ENCODE data around the gene DEAF1. TPM values are rescaled to one million over a fixed set of nuclear protein-coding genes. Genes with fewer than 3 reads are reported as not detected.

DEAF1 gene
- total RNA-seq, 1 experiment from 2014 or later = 50.6 TPM

DNA sequence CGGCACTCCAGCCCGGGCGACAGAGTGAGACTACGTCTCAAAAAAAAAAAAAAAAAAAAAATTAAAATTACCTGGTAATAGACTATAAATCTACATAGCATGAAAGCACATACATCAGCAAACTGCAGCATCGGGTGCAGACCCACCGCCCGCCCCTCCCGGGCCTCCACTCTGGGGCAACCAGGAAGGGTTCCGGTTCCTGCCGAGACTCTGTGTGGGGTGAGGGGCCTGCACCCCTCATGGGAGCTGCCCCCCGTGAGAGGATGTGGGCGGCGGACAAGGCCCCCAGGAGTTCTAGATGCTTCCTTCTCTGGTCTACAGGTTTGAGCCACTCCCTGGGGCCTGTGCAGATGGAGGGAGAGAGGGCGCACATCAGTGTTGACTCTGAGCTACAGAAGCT, 48.8 kb downstream of the DEAF1 start:
- Mint-ChIP-seq H3K27me3 (ENCODE audit: insufficient read depth, unreplicated experiment) (no peaks in the 10 kb centered on the region), H3K4me1 (ENCODE audit: low read depth, unreplicated experiment) (no peaks in the 10 kb centered on the region), H3K36me3 (ENCODE audit: insufficient read depth, unreplicated experiment) (peaks cover 67% of the 10 kb centered on the region), H3K4me3 (ENCODE audit: unreplicated experiment) (no peak overlapping the region), H3K27ac (ENCODE audit: unreplicated experiment) (no peak overlapping the region), H3K9me3 (ENCODE audit: unreplicated experiment) (no peaks in the 10 kb centered on the region)
- Histone ChIP-seq H3K4me1 (no peaks in the 10 kb centered on the region), H3K9me3 (no peaks in the 10 kb centered on the region), H3K4me3 (ENCODE audit: low read depth, low read length) (no peak overlapping the region), H3K36me3 (ENCODE audit: control insufficient read depth, insufficient read depth, low read length) (no peaks in the 10 kb centered on the region; the same call in 1 of the 2 replicates), H3K27me3 (replicated peaks; ENCODE audit: control insufficient read depth, insufficient read depth, low read length) (no peaks in the 10 kb centered on the region)
- DNase-seq = no peak
- ChIA-PET CTCF (interaction anchor here (0.6 kb wide), 2 partner anchors 83 to 1463 kb away, joined by 3 to 4 read pairs; no protein-coding TSS in a partner anchor), POLR2A (no interaction called here)
- no TSS peak for BruUV-seq (replicated peaks)
- TF ChIP-seq, protein P1, sequence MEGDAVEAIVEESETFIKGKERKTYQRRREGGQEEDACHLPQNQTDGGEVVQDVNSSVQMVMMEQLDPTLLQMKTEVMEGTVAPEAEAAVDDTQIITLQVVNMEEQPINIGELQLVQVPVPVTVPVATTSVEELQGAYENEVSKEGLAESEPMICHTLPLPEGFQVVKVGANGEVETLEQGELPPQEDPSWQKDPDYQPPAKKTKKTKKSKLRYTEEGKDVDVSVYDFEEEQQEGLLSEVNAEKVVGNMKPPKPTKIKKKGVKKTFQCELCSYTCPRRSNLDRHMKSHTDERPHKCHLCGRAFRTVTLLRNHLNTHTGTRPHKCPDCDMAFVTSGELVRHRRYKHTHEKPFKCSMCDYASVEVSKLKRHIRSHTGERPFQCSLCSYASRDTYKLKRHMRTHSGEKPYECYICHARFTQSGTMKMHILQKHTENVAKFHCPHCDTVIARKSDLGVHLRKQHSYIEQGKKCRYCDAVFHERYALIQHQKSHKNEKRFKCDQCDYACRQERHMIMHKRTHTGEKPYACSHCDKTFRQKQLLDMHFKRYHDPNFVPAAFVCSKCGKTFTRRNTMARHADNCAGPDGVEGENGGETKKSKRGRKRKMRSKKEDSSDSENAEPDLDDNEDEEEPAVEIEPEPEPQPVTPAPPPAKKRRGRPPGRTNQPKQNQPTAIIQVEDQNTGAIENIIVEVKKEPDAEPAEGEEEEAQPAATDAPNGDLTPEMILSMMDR (IDR thresholded peaks at IDR 0.05; ENCODE audit: insufficient read depth in 1 of 2, low read depth in 1 of 2, low read length in 1 of 2, severe bottlenecking in 1 of 2, unreplicated experiment in 1 of 2) = no peak
- intact Hi-C loops (cut with micrococcal nuclease; ENCODE audit: unreplicated experiment) = no loop called here

DNA sequence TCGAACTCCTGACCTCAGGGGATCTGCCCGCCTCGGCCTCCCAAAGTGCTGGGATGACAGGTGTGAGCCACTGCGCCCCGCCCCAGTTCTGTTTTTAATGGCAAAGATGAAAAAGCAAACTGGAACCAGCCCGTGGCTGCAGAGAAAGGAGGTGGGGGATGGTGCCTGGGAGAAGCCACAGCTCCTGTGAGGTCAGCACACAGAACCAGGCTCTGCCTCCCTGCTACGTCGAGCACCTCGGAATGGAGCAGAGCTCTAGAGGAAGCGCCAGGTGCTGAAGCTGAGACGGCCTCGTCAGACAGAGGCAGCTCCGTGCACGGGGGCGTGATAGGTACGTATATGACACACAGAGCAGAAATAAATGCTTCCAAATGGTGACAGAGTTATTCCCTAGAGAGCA, 49.5 kb downstream of the DEAF1 start:
- peaks cover 70% of the 10 kb centered on the region for H3K36me3 Mint-ChIP-seq (ENCODE audit: insufficient read depth, unreplicated experiment)
- DNase-seq = no peak
- no peaks in the 10 kb centered on the region for H3K4me1 Mint-ChIP-seq (ENCODE audit: low read depth, unreplicated experiment)
- no peaks in the 10 kb centered on the region; the same call in 1 of the 2 replicates for H3K36me3 ChIP-seq (ENCODE audit: control insufficient read depth, insufficient read depth, low read length)
- H3K4me3 ChIP-seq (ENCODE audit: low read depth, low read length) = no peak overlapping the region
- H3K4me3 Mint-ChIP-seq (ENCODE audit: unreplicated experiment) = no peak overlapping the region
- TF ChIP-seq, protein P1 (IDR thresholded peaks at IDR 0.05; ENCODE audit: insufficient read depth in 1 of 2, low read depth in 1 of 2, low read length in 1 of 2, severe bottlenecking in 1 of 2, unreplicated experiment in 1 of 2) = no peak
- ChIA-PET POLR2A (no interaction called here), CTCF (interaction anchor here (0.6 kb wide), 2 partner anchors 84 to 1464 kb away, joined by 3 to 4 read pairs; no protein-coding TSS in a partner anchor)
- H3K27me3 Mint-ChIP-seq (ENCODE audit: insufficient read depth, unreplicated experiment) = no peaks in the 10 kb centered on the region
- H3K9me3 Mint-ChIP-seq (ENCODE audit: unreplicated experiment) = no peaks in the 10 kb centered on the region
- H3K9me3 ChIP-seq = no peaks in the 10 kb centered on the region
- no peaks in the 10 kb centered on the region for H3K27me3 ChIP-seq (replicated peaks; ENCODE audit: control insufficient read depth, insufficient read depth, low read length)
- no TSS peak for BruUV-seq (replicated peaks)
- intact Hi-C loops (cut with micrococcal nuclease; ENCODE audit: unreplicated experiment) = no loop called here
- H3K4me1 ChIP-seq = no peaks in the 10 kb centered on the region
- no peak overlapping the region for H3K27ac Mint-ChIP-seq (ENCODE audit: unreplicated experiment)

DNA sequence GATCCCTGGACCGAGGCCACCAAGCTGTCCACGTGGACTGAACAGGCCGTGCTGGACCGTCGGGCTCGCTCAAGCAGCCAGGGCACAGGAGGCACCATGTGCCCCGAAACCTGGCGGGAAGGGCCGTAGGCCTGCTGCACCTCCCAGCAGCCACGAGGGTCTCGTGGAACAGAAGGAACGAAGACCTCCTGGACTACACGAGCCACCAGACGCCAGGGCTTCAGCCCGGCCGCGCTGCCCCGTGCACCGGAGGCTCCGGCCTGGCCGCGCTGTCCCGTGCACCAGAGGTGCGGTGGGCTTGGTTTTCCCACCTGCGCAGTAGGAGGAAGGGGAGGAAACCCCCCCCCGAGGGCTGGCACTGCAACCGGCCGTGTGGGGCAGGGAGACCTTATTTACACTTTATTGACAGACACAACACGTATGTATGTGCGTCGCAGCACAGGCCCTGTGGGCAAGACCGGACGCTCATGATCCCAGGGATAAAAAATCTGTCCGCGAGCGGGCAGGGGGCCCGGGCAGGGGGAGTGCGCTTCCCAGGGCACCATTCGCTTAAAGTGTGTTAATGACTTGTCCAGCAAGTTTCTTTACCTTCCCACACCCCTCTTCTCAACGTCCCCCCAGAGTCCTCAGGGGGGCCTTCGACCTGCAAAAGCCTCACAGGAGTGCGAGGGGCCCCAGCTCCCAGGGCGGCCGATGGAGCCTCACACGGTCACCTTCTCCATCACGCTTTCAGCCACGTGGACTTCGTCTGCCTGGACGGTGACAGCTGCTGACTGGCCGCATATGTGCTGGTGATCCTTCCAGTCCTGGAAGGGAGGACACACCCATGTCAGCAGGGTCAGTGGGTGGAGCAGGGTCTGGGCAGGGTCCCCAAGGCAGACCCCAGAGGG, 50.9 kb downstream of the DEAF1 start:
- Mint-ChIP-seq H3K4me1 (ENCODE audit: low read depth, unreplicated experiment) (no peaks in the 10 kb centered on the region), H3K27ac (ENCODE audit: unreplicated experiment) (no peak overlapping the region), H3K36me3 (ENCODE audit: insufficient read depth, unreplicated experiment) (peaks cover 63% of the 10 kb centered on the region), H3K27me3 (ENCODE audit: insufficient read depth, unreplicated experiment) (no peaks in the 10 kb centered on the region), H3K4me3 (ENCODE audit: unreplicated experiment) (no peak overlapping the region), H3K9me3 (ENCODE audit: unreplicated experiment) (no peaks in the 10 kb centered on the region)
- TF ChIP-seq, protein P1 (IDR thresholded peaks at IDR 0.05; ENCODE audit: insufficient read depth in 1 of 2, low read depth in 1 of 2, low read length in 1 of 2, severe bottlenecking in 1 of 2, unreplicated experiment in 1 of 2) = no peak
- H3K4me1 ChIP-seq = no peaks in the 10 kb centered on the region
- no TSS peak for BruUV-seq (replicated peaks)
- ChIA-PET CTCF (no interaction called here), POLR2A (no interaction called here)
- H3K9me3 ChIP-seq = no peaks in the 10 kb centered on the region
- intact Hi-C loops (cut with micrococcal nuclease; ENCODE audit: unreplicated experiment) = no loop called here
- no peaks in the 10 kb centered on the region; the same call in 1 of the 2 replicates for H3K36me3 ChIP-seq (ENCODE audit: control insufficient read depth, insufficient read depth, low read length)
- no peak overlapping the region for H3K4me3 ChIP-seq (ENCODE audit: low read depth, low read length)
- H3K27me3 ChIP-seq (replicated peaks; ENCODE audit: control insufficient read depth, insufficient read depth, low read length) = no peaks in the 10 kb centered on the region
- no peak for DNase-seq

Measured in Caco-2 (cell line).